ENCODE measurements around the gene SMIM41.
A peak's percentile ranks its signal among the peaks of the same experiment; 100 is the strongest.

Gene SMIM41

GRCh38 chr12:52079576-52080402 is at the start of gene SMIM41:
TSS of gene SMIM41 (plus strand) at chr12:52079704. CDS start at chr12:52079780, 76 bp downstream.
- no peak for DNase-seq

- no peak for DNase-seq
Observed at GRCh38 chr12:52032446-52032803, 47.1 kb upstream of the SMIM41 start.

- DNase-seq, result peak; percentile 94
Observed at GRCh38 chr12:52032804-52033445, 46.6 kb upstream of the SMIM41 start.

GRCh38 chr12:52033446-52034140 is 45.9 kb upstream of the SMIM41 start:
- no peak for DNase-seq

GRCh38 chr12:52035190-52035589 is 44.3 kb upstream of the SMIM41 start:
- no peak for DNase-seq

- DNase-seq, result no peak
Observed at GRCh38 chr12:52035926-52036325, 43.6 kb upstream of the SMIM41 start.

GRCh38 chr12:52036587-52037171 is 42.8 kb upstream of the SMIM41 start:
- DNase-seq, result peak; percentile 68

- DNase-seq, result no peak
Observed at GRCh38 chr12:52037248-52037861, 42.1 kb upstream of the SMIM41 start.

- DNase-seq, result no peak
Observed at GRCh38 chr12:52038447-52038846, 41.1 kb upstream of the SMIM41 start.

GRCh38 chr12:52041035-52041434 is 38.5 kb upstream of the SMIM41 start:
- no peak for DNase-seq

- no peak for DNase-seq
Observed at GRCh38 chr12:52041695-52042123, 37.8 kb upstream of the SMIM41 start.

- DNase-seq, result no peak
Observed at GRCh38 chr12:52042706-52043385, 36.7 kb upstream of the SMIM41 start.

GRCh38 chr12:52043386-52044212 is 35.9 kb upstream of the SMIM41 start:
- no peak for DNase-seq

- no peak for DNase-seq
Observed at GRCh38 chr12:52044292-52044983, 35.1 kb upstream of the SMIM41 start.

- peak; percentile 66 for DNase-seq
Observed at GRCh38 chr12:52045794-52046199, 33.7 kb upstream of the SMIM41 start.

GRCh38 chr12:52046859-52047258 is 32.6 kb upstream of the SMIM41 start:
- DNase-seq, result no peak

GRCh38 chr12:52049286-52049685 is 30.2 kb upstream of the SMIM41 start:
- no peak for DNase-seq

- DNase-seq, result no peak
Observed at GRCh38 chr12:52049688-52050087, 29.8 kb upstream of the SMIM41 start.

GRCh38 chr12:52050116-52050757 is 29.3 kb upstream of the SMIM41 start:
- no peak for DNase-seq

Data from MV-4-11 (cell line).